Measurements from ENCODE around the gene CKAP2L. TPM values are rescaled to one million over a fixed set of nuclear protein-coding genes. Genes with fewer than 3 reads are reported as not detected.

Gene CKAP2L
- polyA plus RNA-seq, 1 experiment: 4.4 TPM

- H3K9me3 ChIP-seq (ENCODE audit: control insufficient read depth, insufficient read depth, low read length): no peaks in the 10 kb centered on the region
- CTCF ChIA-PET: interaction anchor here (0.6 to 11.6 kb wide), 24 partner anchors 10 to 1091 kb away, joined by 3 to 541 read pairs (median 12); no protein-coding TSS in a partner anchor
- POLR2A ChIA-PET: no interaction called here
- no peak overlapping the region for H3K4me3 ChIP-seq (ENCODE audit: low read depth, low read length)
- no peak overlapping the region for H3K27ac ChIP-seq (ENCODE audit: low read depth, low read length)
- H3K27me3 ChIP-seq (ENCODE audit: control insufficient read depth, insufficient read depth, low read length): no peaks in the 10 kb centered on the region
- TF ChIP-seq, protein P1, sequence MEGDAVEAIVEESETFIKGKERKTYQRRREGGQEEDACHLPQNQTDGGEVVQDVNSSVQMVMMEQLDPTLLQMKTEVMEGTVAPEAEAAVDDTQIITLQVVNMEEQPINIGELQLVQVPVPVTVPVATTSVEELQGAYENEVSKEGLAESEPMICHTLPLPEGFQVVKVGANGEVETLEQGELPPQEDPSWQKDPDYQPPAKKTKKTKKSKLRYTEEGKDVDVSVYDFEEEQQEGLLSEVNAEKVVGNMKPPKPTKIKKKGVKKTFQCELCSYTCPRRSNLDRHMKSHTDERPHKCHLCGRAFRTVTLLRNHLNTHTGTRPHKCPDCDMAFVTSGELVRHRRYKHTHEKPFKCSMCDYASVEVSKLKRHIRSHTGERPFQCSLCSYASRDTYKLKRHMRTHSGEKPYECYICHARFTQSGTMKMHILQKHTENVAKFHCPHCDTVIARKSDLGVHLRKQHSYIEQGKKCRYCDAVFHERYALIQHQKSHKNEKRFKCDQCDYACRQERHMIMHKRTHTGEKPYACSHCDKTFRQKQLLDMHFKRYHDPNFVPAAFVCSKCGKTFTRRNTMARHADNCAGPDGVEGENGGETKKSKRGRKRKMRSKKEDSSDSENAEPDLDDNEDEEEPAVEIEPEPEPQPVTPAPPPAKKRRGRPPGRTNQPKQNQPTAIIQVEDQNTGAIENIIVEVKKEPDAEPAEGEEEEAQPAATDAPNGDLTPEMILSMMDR (IDR thresholded peaks at IDR 0.05; ENCODE audit: low read depth, low read length): no peak
- no peak for DNase-seq (ENCODE audit: low read depth, low spot score)
Observed at GRCh38 chr2:112750560-112750843, 13.9 kb downstream of the CKAP2L start.

GRCh38 chr2:112749755-112750559 is 14.5 kb downstream of the CKAP2L start:
- CTCF ChIA-PET: interaction anchor here (0.5 to 11.6 kb wide), 55 partner anchors 9 to 449 kb away, joined by 3 to 541 read pairs (median 5); no protein-coding TSS in a partner anchor
- Histone ChIP-seq H3K27ac (ENCODE audit: low read depth, low read length) (peak overlapping the region; percentile 47), H3K9me3 (ENCODE audit: control insufficient read depth, insufficient read depth, low read length) (no peaks in the 10 kb centered on the region), H3K27me3 (ENCODE audit: control insufficient read depth, insufficient read depth, low read length) (no peaks in the 10 kb centered on the region), H3K4me3 (ENCODE audit: low read depth, low read length) (no peak overlapping the region)
- TF ChIP-seq, protein P1 (IDR thresholded peaks at IDR 0.05; ENCODE audit: low read depth, low read length): peak; percentile 99
- DNase-seq (ENCODE audit: low read depth, low spot score): peak; percentile 52
- POLR2A ChIA-PET: no interaction called here

- Histone ChIP-seq H3K4me3 (ENCODE audit: low read depth, low read length) (no peak overlapping the region), H3K27me3 (ENCODE audit: control insufficient read depth, insufficient read depth, low read length) (no peaks in the 10 kb centered on the region), H3K9me3 (ENCODE audit: control insufficient read depth, insufficient read depth, low read length) (no peaks in the 10 kb centered on the region), H3K27ac (ENCODE audit: low read depth, low read length) (no peak overlapping the region)
- TF ChIP-seq, protein P1 (IDR thresholded peaks at IDR 0.05; ENCODE audit: low read depth, low read length): no peak
- DNase-seq (ENCODE audit: low read depth, low spot score): no peak
- POLR2A ChIA-PET: no interaction called here
- CTCF ChIA-PET: interaction anchor here (0.9 to 2.4 kb wide), 4 partner anchors 9 to 218 kb away, joined by 3 to 27 read pairs (median 7); no protein-coding TSS in a partner anchor
Observed at GRCh38 chr2:112740527-112740926, 23.9 kb downstream of the CKAP2L start.

GRCh38 chr2:112737542-112738232 is 26.7 kb downstream of the CKAP2L start:
- no peak for DNase-seq (ENCODE audit: low read depth, low spot score)
- H3K4me3 ChIP-seq (ENCODE audit: low read depth, low read length): no peak overlapping the region
- ChIA-PET CTCF (interaction anchor here (0.6 to 4.6 kb wide), 7 partner anchors 10 to 222 kb away, joined by 3 to 50 read pairs (median 7); no protein-coding TSS in a partner anchor), POLR2A (no interaction called here)
- no peak overlapping the region for H3K27ac ChIP-seq (ENCODE audit: low read depth, low read length)
- no peaks in the 10 kb centered on the region for H3K9me3 ChIP-seq (ENCODE audit: control insufficient read depth, insufficient read depth, low read length)
- H3K27me3 ChIP-seq (ENCODE audit: control insufficient read depth, insufficient read depth, low read length): no peaks in the 10 kb centered on the region
- TF ChIP-seq, protein P1 (IDR thresholded peaks at IDR 0.05; ENCODE audit: low read depth, low read length): no peak

GRCh38 chr2:112733871-112734270 is 30.5 kb downstream of the CKAP2L start:
- Histone ChIP-seq H3K4me3 (ENCODE audit: low read depth, low read length) (no peak overlapping the region), H3K9me3 (ENCODE audit: control insufficient read depth, insufficient read depth, low read length) (no peaks in the 10 kb centered on the region), H3K27ac (ENCODE audit: low read depth, low read length) (no peak overlapping the region), H3K27me3 (ENCODE audit: control insufficient read depth, insufficient read depth, low read length) (no peaks in the 10 kb centered on the region)
- POLR2A ChIA-PET: no interaction called here
- CTCF ChIA-PET: interaction anchor here (0.8 to 1.4 kb wide), 6 partner anchors 14 to 225 kb away, joined by 3 to 9 read pairs (median 4); no protein-coding TSS in a partner anchor
- TF ChIP-seq, protein P1 (IDR thresholded peaks at IDR 0.05; ENCODE audit: low read depth, low read length): no peak
- no peak for DNase-seq (ENCODE audit: low read depth, low spot score)
